HEK293 (cell line): Measurements from ENCODE around the gene PCOLCE2.
A peak's percentile ranks its signal among the peaks of the same experiment; 100 is the strongest.

Source experiments
- CTCF ChIA-PET: fragments of 350-600 bp; formaldehyde crosslinking; extraction: SDS; loops from one replicate; lab custom pipeline; 2021; ENCODE audit warnings: antibody characterized with exemption; lab: Yijun Ruan, JAX
- POLR2A ChIA-PET: fragments of 300-600 bp; formaldehyde crosslinking; extraction: SDS; loops from one replicate; lab custom pipeline; 2020; ENCODE audit warnings: antibody characterized with exemption, inconsistent platforms; lab: Yijun Ruan, JAX
- H3K27ac ChIP-seq: fragments of 200-500 bp; sonication (Bioruptor generic); 2 replicates; pipeline ENCODE4 v1.5.1; 2014; ENCODE audit warnings: low read depth, low read length, control low read depth, inconsistent platforms; ENCODE audit errors: extremely low read depth
- H3K36me3 ChIP-seq, 2 experiments: fragments of 200-500 bp in 1 of 2; sonication (Bioruptor generic) in 1 of 2; 1 replicate in 1 of 2; 2 replicates in 1 of 2; pipeline ENCODE4 v1.5.1; 2014 to 2017; ENCODE audit warnings: inconsistent platforms in 2 of 2, low read length in 2 of 2; ENCODE audit not compliant: control insufficient read depth in 2 of 2, insufficient read depth in 1 of 2
- H3K4me1 ChIP-seq: fragments of 200-500 bp; sonication (Bioruptor generic); 2 replicates; pipeline ENCODE4 v1.5.1; 2014; ENCODE audit warnings: mild to moderate bottlenecking, low read length, inconsistent platforms; ENCODE audit not compliant: control insufficient read depth, insufficient read depth
- H3K4me3 ChIP-seq: 2 replicates; pipeline ENCODE4 v1.5.1; 2011; ENCODE audit warnings: low read depth, mild to moderate bottlenecking, control low read depth, low read length, moderate library complexity
- H3K9me3 ChIP-seq: fragments of 200-500 bp; sonication (Bioruptor generic); 2 replicates; pipeline ENCODE4 v1.5.1; 2014; ENCODE audit warnings: low read depth, low read length, inconsistent platforms; ENCODE audit not compliant: control insufficient read depth, insufficient read depth
- AEBP2 ChIP-seq: fragments of 450-650 bp; formaldehyde crosslinking; IDR thresholded peaks from 2 replicates; pipeline ENCODE4 v1.5.1; 2016; ENCODE audit warnings: missing biosample characterization, missing genetic modification characterization, borderline replicate concordance
- IKZF3 ChIP-seq: fragments of 450-650 bp; IDR thresholded peaks from 2 replicates; pipeline ENCODE4 v1.5.0; 2018; ENCODE audit warnings: missing biosample characterization, mild to moderate bottlenecking, missing genetic modification characterization, moderate library complexity
- INSM2 ChIP-seq: fragments of 450-650 bp; formaldehyde crosslinking; IDR thresholded peaks from 2 replicates; pipeline ENCODE4 v1.5.1; 2016; ENCODE audit warnings: missing biosample characterization, missing genetic modification characterization
- KLF1 ChIP-seq: fragments of 450-650 bp; formaldehyde crosslinking; IDR thresholded peaks from 2 replicates; pipeline ENCODE4 v1.5.1; 2016; ENCODE audit warnings: missing biosample characterization, missing genetic modification characterization
- KLF10 ChIP-seq: fragments of 450-650 bp; IDR thresholded peaks from 2 replicates; pipeline ENCODE4 v1.5.1; 2018; ENCODE audit warnings: missing biosample characterization, mild to moderate bottlenecking, missing genetic modification characterization
- PRDM4 ChIP-seq: fragments of 450-650 bp; formaldehyde crosslinking; IDR thresholded peaks from 2 replicates; pipeline ENCODE4 v1.5.1; 2017; ENCODE audit warnings: missing biosample characterization, missing genetic modification characterization
- RBAK ChIP-seq: fragments of 450-650 bp; formaldehyde crosslinking; IDR thresholded peaks from 2 replicates; pipeline ENCODE4 v1.5.1; 2016; ENCODE audit warnings: missing biosample characterization, missing genetic modification characterization
- SETDB1 ChIP-seq: IDR thresholded peaks from one replicate; pipeline ENCODE4 v1.6.1; 2017; ENCODE audit warnings: mild to moderate bottlenecking, low read length, moderate library complexity, mixed read lengths; ENCODE audit not compliant: insufficient read length
- ZBTB8A ChIP-seq: fragments of 450-650 bp; formaldehyde crosslinking; IDR thresholded peaks from 2 replicates; pipeline ENCODE4 v1.5.1; 2016; ENCODE audit warnings: missing biosample characterization, missing genetic modification characterization
- ZNF140 ChIP-seq: fragments of 450-650 bp; formaldehyde crosslinking; IDR thresholded peaks from 2 replicates; pipeline ENCODE4 v1.5.1; 2016; ENCODE audit warnings: missing biosample characterization, missing genetic modification characterization
- ZNF169 ChIP-seq: fragments of 450-650 bp; formaldehyde crosslinking; IDR thresholded peaks from 2 replicates; pipeline ENCODE4 v1.5.1; 2016; ENCODE audit warnings: missing biosample characterization, missing genetic modification characterization
- ZNF292 ChIP-seq: fragments of 450-650 bp; formaldehyde crosslinking; IDR thresholded peaks from 2 replicates; pipeline ENCODE4 v1.5.1; 2016; ENCODE audit warnings: low read depth, missing biosample characterization, missing genetic modification characterization, borderline replicate concordance
- ZNF513 ChIP-seq: fragments of 450-650 bp; IDR thresholded peaks from 2 replicates; pipeline ENCODE4 v1.5.1; 2018; ENCODE audit warnings: missing biosample characterization, missing genetic modification characterization
- ZNF600 ChIP-seq: fragments of 450-650 bp; formaldehyde crosslinking; IDR thresholded peaks from 2 replicates; pipeline ENCODE4 v1.5.1; 2016; ENCODE audit warnings: missing biosample characterization, missing genetic modification characterization
- ZNF664 ChIP-seq: fragments of 450-650 bp; formaldehyde crosslinking; IDR thresholded peaks from 2 replicates; pipeline ENCODE4 v1.5.1; 2016; ENCODE audit warnings: missing biosample characterization, missing genetic modification characterization
- ZNF747 ChIP-seq: fragments of 450-650 bp; formaldehyde crosslinking; IDR thresholded peaks from 2 replicates; pipeline ENCODE4 v1.5.1; 2016; ENCODE audit warnings: missing biosample characterization, missing genetic modification characterization
- ZSCAN4 ChIP-seq: fragments of 450-650 bp; formaldehyde crosslinking; IDR thresholded peaks from 2 replicates; pipeline ENCODE4 v1.5.1; 2017; ENCODE audit warnings: missing biosample characterization, missing genetic modification characterization
- TF ChIP-seq, protein P1 (sequence below): fragments of 450-650 bp; formaldehyde crosslinking; IDR thresholded peaks from 2 replicates; pipeline ENCODE4 v1.5.1; 2016; ENCODE audit warnings: missing biosample characterization, missing genetic modification characterization

Gene PCOLCE2

DNA sequence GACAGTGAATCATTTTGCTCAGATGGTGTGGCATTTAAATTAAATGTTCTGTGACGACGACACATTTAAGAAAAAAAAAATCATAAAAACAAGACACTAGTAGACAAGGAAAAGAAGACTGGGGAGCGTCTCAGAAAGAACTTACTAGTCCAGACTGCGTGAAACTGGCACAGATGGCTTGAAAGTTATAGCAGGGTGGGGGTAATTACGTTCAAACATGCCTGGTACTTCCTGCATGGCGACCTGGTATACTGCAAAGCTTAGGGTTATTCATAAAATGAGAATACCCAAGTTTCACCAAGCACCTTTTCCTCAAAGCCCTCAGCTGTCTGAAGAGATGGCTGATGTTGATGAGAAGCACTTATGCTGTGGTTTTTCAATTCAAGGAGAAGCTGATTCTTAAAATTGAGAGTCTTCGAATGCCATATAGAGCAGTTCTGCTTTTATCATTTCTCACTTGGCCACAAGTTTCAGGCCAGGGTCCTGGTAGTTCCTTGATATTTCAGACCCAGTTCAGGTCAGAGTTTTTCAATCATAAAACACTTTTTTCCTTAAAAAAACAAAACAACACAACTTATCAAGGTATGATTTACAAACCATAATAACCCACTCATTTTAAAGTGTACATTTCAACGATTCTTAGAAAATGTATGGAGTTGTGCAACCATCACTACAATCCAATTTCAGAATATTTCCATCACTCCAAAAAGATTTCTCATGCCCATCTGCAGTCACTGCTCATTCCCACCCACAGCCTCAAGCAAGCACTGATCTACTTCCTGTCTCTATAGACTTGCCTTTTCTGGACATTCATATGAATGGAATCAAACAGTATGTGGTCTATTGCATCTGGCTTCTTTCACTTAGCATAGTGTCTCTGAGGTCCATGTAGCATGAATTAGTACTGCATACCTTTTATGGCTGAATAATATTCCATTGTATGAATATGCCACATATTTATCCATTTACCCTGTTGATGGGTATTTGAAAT is 24.7 kb downstream of the PCOLCE2 start (continued):
- TF ChIP-seq, protein P1, sequence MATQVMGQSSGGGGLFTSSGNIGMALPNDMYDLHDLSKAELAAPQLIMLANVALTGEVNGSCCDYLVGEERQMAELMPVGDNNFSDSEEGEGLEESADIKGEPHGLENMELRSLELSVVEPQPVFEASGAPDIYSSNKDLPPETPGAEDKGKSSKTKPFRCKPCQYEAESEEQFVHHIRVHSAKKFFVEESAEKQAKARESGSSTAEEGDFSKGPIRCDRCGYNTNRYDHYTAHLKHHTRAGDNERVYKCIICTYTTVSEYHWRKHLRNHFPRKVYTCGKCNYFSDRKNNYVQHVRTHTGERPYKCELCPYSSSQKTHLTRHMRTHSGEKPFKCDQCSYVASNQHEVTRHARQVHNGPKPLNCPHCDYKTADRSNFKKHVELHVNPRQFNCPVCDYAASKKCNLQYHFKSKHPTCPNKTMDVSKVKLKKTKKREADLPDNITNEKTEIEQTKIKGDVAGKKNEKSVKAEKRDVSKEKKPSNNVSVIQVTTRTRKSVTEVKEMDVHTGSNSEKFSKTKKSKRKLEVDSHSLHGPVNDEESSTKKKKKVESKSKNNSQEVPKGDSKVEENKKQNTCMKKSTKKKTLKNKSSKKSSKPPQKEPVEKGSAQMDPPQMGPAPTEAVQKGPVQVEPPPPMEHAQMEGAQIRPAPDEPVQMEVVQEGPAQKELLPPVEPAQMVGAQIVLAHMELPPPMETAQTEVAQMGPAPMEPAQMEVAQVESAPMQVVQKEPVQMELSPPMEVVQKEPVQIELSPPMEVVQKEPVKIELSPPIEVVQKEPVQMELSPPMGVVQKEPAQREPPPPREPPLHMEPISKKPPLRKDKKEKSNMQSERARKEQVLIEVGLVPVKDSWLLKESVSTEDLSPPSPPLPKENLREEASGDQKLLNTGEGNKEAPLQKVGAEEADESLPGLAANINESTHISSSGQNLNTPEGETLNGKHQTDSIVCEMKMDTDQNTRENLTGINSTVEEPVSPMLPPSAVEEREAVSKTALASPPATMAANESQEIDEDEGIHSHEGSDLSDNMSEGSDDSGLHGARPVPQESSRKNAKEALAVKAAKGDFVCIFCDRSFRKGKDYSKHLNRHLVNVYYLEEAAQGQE (tag by site-specific recombination) = no peak
- TF ChIP-seq ZNF140 (no peak), INSM2 (tag by site-specific recombination) (no peak), ZNF292 (tag by site-specific recombination) (no peak), ZSCAN4 (no peak), ZNF664 (tag by site-specific recombination) (no peak), KLF10 (tag by site-specific recombination) (no peak), ZNF600 (tag by site-specific recombination) (no peak), ZNF169 (tag by site-specific recombination) (no peak), ZNF747 (tag by site-specific recombination) (no peak)

DNA sequence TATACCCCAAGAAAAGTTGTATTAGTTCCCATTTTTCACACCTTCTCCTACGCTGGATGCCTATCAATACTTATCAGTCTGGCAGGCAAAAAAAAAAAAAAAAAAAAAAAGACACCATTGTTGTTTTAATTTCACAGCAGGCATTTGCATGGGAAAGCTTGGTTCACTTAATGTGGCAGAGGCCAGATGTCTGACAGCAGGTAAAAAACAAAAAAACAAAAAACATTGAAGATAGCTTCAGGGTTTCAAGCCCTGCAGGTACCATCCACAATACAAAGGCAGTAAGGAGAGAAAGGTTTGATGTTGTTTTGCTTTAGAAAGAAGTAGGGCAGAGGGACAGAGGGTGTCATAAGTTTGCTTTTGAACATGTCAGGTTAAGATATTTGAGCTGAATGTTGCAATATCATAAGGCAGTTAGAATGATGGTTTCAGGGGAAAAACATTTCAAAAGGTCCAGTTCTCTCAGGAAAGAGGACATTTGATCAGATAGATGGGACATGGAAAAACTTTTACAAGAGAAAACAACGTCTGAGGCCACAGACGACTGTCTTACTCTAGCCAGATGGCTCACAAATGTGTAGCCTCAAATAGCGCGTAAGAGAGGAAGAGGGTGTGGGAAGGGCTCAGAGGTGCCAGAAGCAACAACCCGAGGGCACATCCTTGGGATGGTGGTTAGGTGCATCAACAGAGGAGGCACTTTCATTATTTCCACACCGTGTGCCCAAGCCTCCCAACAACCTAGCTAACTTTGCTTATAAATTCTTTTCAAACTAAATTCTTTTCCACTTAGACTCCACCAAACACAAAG is 25.7 kb downstream of the PCOLCE2 start:
- H3K4me1 ChIP-seq = peaks cover 6% of the 10 kb centered on the region; the same call in 1 of the 2 replicates
- ChIA-PET POLR2A (no interaction called here), CTCF (interaction anchor here (0.6 to 0.7 kb wide), 6 partner anchors 17 to 69 kb away, joined by 3 to 8 read pairs (median 3); no protein-coding TSS in a partner anchor)
- no peak overlapping the region for H3K27ac ChIP-seq
- no peak overlapping the region for H3K4me3 ChIP-seq
- TF ChIP-seq SETDB1 (no peak), PRDM4 (0 out of 2 replicates have a peak, but pooled peaks have one; percentile 14), KLF1 (tag by site-specific recombination) (no peak), IKZF3 (peak; percentile 47; the same call in 1 of the 2 replicates), ZBTB8A (tag by site-specific recombination) (peak; percentile 51), RBAK (tag by site-specific recombination) (no peak), ZNF513 (tag by site-specific recombination) (peak; percentile 43; the same call in 1 of the 2 replicates), AEBP2 (tag by site-specific recombination) (no peak)
- H3K9me3 ChIP-seq = no peaks in the 10 kb centered on the region
- no peaks in the 10 kb centered on the region for H3K36me3 ChIP-seq
